Activated CD4-positive, alpha-beta memory T cell treated with anti-CD3 and anti-CD28 coated beads for 36 hours (primary cell): Measurements from ENCODE around the gene PPFIA3. TPM values are rescaled to one million over a fixed set of nuclear protein-coding genes. Genes with fewer than 3 reads are reported as not detected.
"Not testable (repeated sequence)": the region's sequence is repeated elsewhere in the genome, so short reads cannot be mapped to it uniquely, and the experiment has no call there.

ENCODE experiments used
- CTCF ChIA-PET: fragments of 350-600 bp; sonication (Branson Sonifier 250); formaldehyde crosslinking; loops from one replicate; lab custom pipeline; 2021; ENCODE audit warnings: antibody characterized with exemption, inconsistent platforms; lab: Charles Lee
- POLR2A ChIA-PET: fragments of 350-600 bp; sonication (Branson Sonifier 250); formaldehyde crosslinking; loops from one replicate; lab custom pipeline; 2021; ENCODE audit warnings: antibody characterized with exemption; lab: Charles Lee
- DNase-seq: peaks from one replicate; pipeline ENCODE4 v3.0.0-alpha.2; 2020
- H3K27ac Mint-ChIP-seq: one replicate; pipeline ENCODE4 v1.8.0; 2021; ENCODE audit warnings: mixed read lengths
- H3K27me3 Mint-ChIP-seq: one replicate; pipeline ENCODE4 v1.8.0; 2021; ENCODE audit warnings: mixed read lengths
- H3K36me3 Mint-ChIP-seq: one replicate; pipeline ENCODE4 v1.8.0; 2021; ENCODE audit warnings: mixed read lengths
- H3K4me1 Mint-ChIP-seq: one replicate; pipeline ENCODE4 v1.8.0; 2021; ENCODE audit warnings: low read depth, mixed read lengths
- H3K4me3 Mint-ChIP-seq: one replicate; pipeline ENCODE4 v1.8.0; 2021; ENCODE audit warnings: mild to moderate bottlenecking, mixed read lengths
- H3K9me3 Mint-ChIP-seq: one replicate; pipeline ENCODE4 v1.8.0; 2021; ENCODE audit warnings: mixed read lengths
- intact Hi-C: fragments of 100-400 bp; cut with micrococcal nuclease; formaldehyde crosslinking; loops from one replicate; pipeline ENCODE4 v1.15.1; 2023
- total RNA-seq, 2 experiments: library from RNA; stranded (reverse); gene quantifications; one replicate each; pipeline ENCODE4 v1.2.3, GENCODE V29; 2021

The PPFIA3 gene
- total RNA-seq: 1 to 10 TPM; 3.5 to 5.0 TPM

DNA sequence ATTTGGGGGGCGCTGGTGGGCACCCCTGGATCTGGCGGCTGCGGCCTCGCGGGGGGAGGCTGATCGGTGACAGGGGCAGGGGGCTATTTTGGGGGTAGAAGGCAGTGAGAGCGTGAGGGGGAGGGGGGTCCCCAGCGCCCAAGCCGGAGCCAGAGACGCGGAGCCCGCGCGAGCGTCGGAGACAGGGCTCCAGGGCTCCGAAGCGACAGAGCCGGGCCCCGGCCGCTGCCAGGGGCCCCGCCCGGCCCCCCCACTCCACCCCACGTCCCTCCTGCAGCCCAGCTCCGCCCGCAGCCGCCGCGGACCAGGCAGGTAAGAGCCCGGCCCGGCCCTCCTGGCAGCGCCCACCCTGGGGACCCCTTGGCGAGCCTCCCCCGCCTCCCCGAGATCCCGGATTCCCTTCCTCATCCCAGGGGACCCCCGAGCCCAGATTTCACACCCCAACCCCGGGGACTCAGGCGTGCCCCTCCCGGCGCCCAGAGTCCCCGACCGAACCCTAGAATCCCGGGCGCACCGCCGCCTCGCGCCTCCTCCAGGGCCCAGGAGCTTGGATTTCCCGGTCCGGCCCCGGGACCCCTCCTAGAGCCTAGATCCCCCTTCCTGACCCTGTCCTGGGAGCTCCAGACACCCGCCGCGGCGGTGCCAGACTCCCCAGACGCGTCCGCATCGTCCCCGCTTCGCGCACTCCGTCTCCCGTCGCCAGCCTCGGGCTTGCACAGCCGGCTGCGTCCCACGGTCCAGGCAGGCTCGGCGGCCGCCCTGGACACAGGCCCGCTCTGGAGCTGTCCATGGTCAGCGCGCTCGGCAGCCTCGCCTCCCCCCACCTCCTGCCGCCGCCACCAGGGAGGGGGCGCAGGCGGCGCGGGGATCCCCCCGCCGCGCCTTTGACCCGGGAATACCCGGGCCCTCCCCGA, at the start of gene PPFIA3:
TSS of gene PPFIA3 (plus strand) at position 134 of the 914 bp plus-strand sequence. CDS start 8,330 bp downstream, outside the sequence.
- no peaks in the 10 kb centered on the region for H3K9me3 Mint-ChIP-seq

DNA sequence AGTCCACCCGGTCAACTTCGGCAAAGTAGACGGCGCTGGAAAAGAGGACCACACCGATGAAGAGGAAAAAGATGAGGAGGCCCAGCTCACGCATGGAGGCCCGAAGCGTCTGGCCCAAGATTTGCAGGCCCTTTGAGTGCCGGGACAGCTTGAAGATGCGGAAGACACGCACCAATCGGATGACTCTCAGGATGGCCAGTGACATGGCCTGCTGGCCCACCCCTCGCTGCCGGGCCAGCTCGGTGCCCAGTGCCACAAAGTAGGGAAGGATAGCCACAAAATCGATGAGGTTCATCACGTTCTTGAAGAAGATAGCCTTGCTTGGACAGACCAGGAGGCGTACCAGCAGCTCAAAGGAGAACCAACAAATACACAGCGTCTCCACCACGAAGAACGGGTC, 48.9 kb upstream of the PPFIA3 start:
- Mint-ChIP-seq H3K36me3 (no peaks in the 10 kb centered on the region), H3K27ac (no peak overlapping the region), H3K4me3 (no peak overlapping the region), H3K9me3 (no peaks in the 10 kb centered on the region), H3K27me3 (peaks cover 61% of the 10 kb centered on the region), H3K4me1 (peaks cover 11% of the 10 kb centered on the region)
- DNase-seq: no peak
- ChIA-PET POLR2A (no interaction called here), CTCF (interaction anchor here (1.7 kb wide), 1 partner anchor 28 kb away, joined by 7 read pairs; no protein-coding TSS in a partner anchor)
- intact Hi-C loops: no loop called here

More for the DNA sequence above, at the start of gene PPFIA3:
- CTCF ChIA-PET: interaction anchor here (0.6 to 1.8 kb wide), 4 partner anchors 22 to 126 kb away, joined by 3 to 8 read pairs (median 4); partner anchors contain the start of genes GYS1 and RUVBL2
- no peaks in the 10 kb centered on the region for H3K36me3 Mint-ChIP-seq
- DNase-seq: peak; percentile 31
- H3K27ac Mint-ChIP-seq: peak within 1 kb of the TSS; percentile 84
- peaks cover 25% of the 10 kb centered on the region for H3K4me1 Mint-ChIP-seq
- intact Hi-C loops: loop anchor here (1.0 to 2.0 kb wide), 3 partner anchors 9 to 34 kb away; partner anchors contain the start of gene SNRNP70
- peaks cover 7% of the 10 kb centered on the region for H3K27me3 Mint-ChIP-seq
- peak within 1 kb of the TSS; percentile 81 for H3K4me3 Mint-ChIP-seq
- POLR2A ChIA-PET: no interaction called here

DNA sequence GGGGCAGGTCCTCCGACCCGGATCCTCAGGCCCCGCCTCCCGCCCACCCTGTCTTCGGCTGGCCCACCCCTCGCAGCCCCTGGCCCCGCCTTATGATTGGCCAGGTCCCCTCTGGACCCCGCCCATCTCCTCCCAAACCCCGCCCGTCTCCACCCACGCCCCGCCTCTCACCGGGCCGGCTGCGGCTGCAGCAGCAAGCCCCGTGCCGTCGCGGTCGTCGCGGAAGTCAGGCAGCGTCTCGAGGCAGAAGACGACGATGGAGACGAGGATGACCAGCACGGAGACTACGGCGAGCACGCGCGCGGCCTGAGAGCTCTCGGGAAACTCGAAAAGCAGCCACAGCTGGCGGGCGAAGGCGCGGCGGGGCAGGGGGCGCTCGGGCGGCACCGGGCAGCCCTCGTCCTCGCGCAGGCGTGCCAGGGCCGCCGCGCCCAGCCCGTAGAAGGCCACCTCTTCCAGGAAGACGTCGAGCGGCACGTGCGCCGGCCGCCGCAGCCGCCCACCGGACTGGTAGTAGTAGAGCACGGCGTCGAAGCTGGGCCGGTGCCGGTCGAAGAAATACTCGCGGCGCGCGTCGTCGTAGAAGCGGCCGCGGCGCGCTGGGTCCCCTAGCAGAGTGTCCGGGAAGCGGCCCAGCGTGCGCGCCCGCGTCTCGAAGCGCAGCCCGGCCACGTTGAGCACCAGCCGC, 47.3 kb upstream of the PPFIA3 start:
- Mint-ChIP-seq H3K36me3 (no peaks in the 10 kb centered on the region), H3K27ac (no peak overlapping the region), H3K27me3 (peaks cover 54% of the 10 kb centered on the region), H3K4me1 (peaks cover 11% of the 10 kb centered on the region), H3K9me3 (no peaks in the 10 kb centered on the region), H3K4me3 (no peak overlapping the region)
- CTCF ChIA-PET: interaction anchor here (0.7 to 1.6 kb wide), 2 partner anchors 63 to 74 kb away, joined by 3 to 4 read pairs; no protein-coding TSS in a partner anchor
- POLR2A ChIA-PET: no interaction called here
- intact Hi-C loops: no loop called here
- DNase-seq: peak; percentile 34

DNA sequence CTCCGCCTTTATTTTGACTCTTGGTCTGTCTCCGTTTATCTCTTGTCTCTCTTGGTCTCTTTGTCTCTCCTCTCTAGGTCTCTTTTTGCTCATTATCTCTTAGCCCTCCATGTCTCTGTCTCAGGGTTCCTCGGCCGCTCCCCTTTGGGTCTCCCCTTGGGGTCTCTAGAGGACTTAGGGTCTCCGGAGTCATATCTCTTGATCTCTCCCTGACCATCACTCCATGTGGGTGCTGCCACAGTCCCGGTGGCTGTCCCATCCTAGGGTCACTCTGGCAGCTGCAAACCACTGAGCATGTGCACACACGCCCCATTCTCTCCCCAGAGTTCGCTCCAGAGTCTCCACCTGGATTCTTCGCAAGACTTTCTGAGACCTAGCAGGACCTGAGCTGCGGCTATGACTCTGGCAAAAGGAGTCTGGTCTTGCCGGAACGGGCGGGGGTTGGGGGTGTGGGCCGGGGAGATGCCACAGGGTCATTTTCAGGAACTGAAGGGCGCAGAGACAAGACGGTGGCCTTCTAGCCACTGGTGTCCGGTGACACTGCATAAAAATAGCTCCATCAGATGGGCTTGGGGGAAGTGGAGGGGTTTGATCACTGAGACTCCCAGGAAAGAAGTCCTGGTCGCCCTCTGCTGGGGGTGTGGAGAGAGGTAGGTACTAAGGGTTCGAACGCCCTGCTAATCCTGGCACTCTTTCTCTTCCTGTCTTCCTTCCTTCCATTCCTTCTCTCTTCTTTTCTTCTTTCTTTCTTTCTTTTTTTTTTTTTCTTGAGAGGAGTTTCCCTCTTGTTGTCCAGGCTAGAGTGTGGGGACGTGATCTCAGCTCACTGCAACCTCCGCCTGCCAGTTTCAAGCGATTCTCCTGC, 45.6 kb upstream of the PPFIA3 start:
- no peak overlapping the region for H3K27ac Mint-ChIP-seq
- peaks cover 11% of the 10 kb centered on the region for H3K4me1 Mint-ChIP-seq
- no peaks in the 10 kb centered on the region for H3K9me3 Mint-ChIP-seq
- peaks cover 45% of the 10 kb centered on the region for H3K27me3 Mint-ChIP-seq
- POLR2A ChIA-PET: no interaction called here
- no peak overlapping the region for H3K4me3 Mint-ChIP-seq
- intact Hi-C loops: loop anchor here (2.0 kb wide), 1 partner anchor 73 kb away; no protein-coding TSS in a partner anchor
- CTCF ChIA-PET: interaction anchor here (0.7 to 2.6 kb wide), 8 partner anchors 8 to 125 kb away, joined by 3 to 8 read pairs (median 4); partner anchors contain the start of genes GYS1 and RUVBL2
- no peak for DNase-seq
- H3K36me3 Mint-ChIP-seq: no peaks in the 10 kb centered on the region

DNA sequence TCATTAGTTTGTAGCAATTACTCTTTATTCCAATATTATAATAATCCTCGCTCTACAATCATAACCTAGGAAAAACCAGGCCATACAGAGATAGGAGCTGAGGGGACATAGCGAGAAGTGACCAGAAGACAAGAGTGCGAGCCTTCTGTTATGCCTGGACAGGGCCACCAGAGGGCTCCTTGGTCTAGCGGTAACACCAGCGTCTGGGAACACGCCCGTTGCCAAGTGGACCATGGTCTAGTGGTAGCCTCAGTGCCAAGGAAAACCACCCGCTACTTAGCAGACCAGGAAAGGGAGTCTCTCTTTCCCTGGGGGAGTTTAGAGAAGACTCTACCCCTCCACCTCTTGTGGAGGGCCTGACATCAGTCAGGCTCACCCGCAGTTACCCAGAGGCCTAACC, 44.5 kb upstream of the PPFIA3 start:
- H3K27ac Mint-ChIP-seq, H3K9me3 Mint-ChIP-seq, H3K4me3 Mint-ChIP-seq, H3K36me3 Mint-ChIP-seq, POLR2A ChIA-PET: not testable (repeated sequence)
- H3K27me3 Mint-ChIP-seq: peaks cover 36% of the 10 kb centered on the region
- DNase-seq: peak; percentile 45
- H3K4me1 Mint-ChIP-seq: peaks cover 11% of the 10 kb centered on the region
- CTCF ChIA-PET: interaction anchor here (0.6 to 2.6 kb wide), 6 partner anchors 15 to 124 kb away, joined by 3 to 8 read pairs (median 4); no protein-coding TSS in a partner anchor
- intact Hi-C loops: loop anchor here (2.0 kb wide), 1 partner anchor 72 kb away; no protein-coding TSS in a partner anchor

DNA sequence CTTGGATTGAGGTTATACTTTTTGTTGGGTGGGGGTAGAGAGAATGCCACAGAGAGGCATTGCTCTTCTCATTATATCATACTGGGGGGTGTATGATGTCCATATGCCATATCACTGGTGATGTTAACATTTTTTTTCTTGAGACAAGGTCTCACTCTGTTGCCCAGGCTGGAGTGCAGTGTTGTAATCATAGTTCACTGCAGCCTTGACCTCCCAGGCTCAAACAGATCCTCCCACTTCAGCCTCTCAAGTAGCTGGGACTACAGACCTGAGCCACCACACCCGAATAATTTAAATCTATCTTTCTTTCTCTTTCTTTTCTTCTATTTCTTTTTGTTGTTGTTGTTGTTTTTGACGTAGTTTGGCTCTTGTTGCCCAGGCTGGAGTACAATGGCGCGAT, 39.0 kb upstream of the PPFIA3 start:
- CTCF ChIA-PET: interaction anchor here (0.6 kb wide), 1 partner anchor 87 kb away, joined by 3 read pairs; the partner anchor contains the start of genes GYS1 and RUVBL2
- H3K9me3 Mint-ChIP-seq: no peaks in the 10 kb centered on the region
- H3K4me3 Mint-ChIP-seq: no peak overlapping the region
- no peak overlapping the region for H3K27ac Mint-ChIP-seq
- intact Hi-C loops: loop anchor here (10.0 kb wide), 1 partner anchor 86 kb away; the partner anchor contains the start of genes GYS1 and RUVBL2
- no peak for DNase-seq
- peaks cover 3% of the 10 kb centered on the region for H3K36me3 Mint-ChIP-seq
- POLR2A ChIA-PET: no interaction called here
- H3K4me1 Mint-ChIP-seq: peaks cover 7% of the 10 kb centered on the region
- H3K27me3 Mint-ChIP-seq: peaks cover 6% of the 10 kb centered on the region

DNA sequence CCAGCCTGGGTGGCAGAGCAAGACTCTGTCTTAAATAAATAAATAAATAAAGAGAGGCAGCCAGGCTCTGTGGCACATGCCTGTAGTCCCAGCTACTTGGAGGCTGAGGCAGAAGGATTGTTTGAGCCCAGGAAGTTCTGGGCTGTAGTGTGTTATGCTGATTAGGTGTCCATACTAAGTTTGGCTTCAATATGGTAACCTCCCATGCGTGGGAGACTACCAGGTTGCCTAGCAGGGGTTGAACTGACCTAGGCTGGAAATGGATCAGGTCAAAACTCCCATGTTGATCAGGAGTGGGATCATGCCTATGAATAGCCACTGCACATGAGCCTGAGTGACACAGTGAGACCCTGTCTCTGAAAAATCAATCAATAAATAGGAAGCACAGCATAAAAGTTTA, 38.1 kb upstream of the PPFIA3 start:
- ChIA-PET POLR2A (no interaction called here), CTCF (interaction anchor here (2.3 kb wide), 1 partner anchor 17 kb away, joined by 13 read pairs; no protein-coding TSS in a partner anchor)
- Mint-ChIP-seq H3K4me1 (peaks cover 12% of the 10 kb centered on the region), H3K4me3 (no peak overlapping the region), H3K27me3 (peaks cover 2% of the 10 kb centered on the region), H3K9me3 (no peaks in the 10 kb centered on the region), H3K36me3 (peaks cover 8% of the 10 kb centered on the region), H3K27ac (no peak overlapping the region)
- intact Hi-C loops: loop anchor here (10.0 kb wide), 1 partner anchor 86 kb away; the partner anchor contains the start of genes GYS1 and RUVBL2
- DNase-seq: no peak

DNA sequence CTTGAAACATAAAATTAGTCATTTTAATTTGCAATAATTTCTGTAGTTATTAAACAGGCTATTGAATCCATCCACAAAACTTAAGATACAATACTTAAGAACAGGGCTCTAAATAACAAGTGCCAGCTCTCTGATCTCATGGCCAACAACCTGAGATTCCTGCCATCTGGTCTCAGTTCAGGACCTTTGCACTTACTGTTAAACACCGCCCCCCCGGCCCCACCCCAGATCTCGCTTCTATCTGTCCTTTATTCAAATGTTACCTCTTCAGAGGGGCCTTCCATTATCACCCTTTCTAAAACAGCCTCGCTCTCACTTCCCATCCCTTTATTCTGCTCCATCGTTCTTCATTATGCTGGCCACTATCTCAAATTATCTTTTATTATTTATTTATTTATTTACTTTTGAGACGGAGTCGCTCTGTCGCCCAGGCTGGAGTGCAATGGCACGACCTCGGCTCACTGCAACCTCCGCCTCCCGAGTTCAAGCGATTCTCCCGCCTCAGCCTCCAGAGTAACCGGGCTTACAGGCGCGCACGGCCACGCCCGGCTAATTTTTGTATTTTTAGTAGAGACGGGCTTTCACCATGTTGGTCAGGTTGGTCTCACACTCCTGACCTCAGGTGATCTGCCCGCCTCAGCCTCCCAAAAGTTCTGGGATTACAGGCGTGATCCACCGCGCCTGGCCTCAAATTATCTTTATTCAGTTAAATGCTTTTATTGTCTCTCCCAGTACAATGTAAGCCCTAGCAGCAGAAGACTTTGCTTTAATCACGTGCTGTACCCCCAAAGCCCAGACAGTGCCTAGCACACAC, 34.9 kb upstream of the PPFIA3 start:
- CTCF ChIA-PET: no interaction called here
- Mint-ChIP-seq H3K27me3 (no peaks in the 10 kb centered on the region), H3K27ac (peak overlapping the region; percentile 82), H3K4me3 (peak overlapping the region; percentile 96), H3K36me3 (peaks cover 27% of the 10 kb centered on the region), H3K9me3 (no peaks in the 10 kb centered on the region), H3K4me1 (peaks cover 29% of the 10 kb centered on the region)
- DNase-seq: no peak
- intact Hi-C loops: loop anchor here (1.0 to 10.0 kb wide), 3 partner anchors 35 to 438 kb away; partner anchors contain the start of genes C19orf73, CA11, GYS1 and PPFIA3
- POLR2A ChIA-PET: no interaction called here

DNA sequence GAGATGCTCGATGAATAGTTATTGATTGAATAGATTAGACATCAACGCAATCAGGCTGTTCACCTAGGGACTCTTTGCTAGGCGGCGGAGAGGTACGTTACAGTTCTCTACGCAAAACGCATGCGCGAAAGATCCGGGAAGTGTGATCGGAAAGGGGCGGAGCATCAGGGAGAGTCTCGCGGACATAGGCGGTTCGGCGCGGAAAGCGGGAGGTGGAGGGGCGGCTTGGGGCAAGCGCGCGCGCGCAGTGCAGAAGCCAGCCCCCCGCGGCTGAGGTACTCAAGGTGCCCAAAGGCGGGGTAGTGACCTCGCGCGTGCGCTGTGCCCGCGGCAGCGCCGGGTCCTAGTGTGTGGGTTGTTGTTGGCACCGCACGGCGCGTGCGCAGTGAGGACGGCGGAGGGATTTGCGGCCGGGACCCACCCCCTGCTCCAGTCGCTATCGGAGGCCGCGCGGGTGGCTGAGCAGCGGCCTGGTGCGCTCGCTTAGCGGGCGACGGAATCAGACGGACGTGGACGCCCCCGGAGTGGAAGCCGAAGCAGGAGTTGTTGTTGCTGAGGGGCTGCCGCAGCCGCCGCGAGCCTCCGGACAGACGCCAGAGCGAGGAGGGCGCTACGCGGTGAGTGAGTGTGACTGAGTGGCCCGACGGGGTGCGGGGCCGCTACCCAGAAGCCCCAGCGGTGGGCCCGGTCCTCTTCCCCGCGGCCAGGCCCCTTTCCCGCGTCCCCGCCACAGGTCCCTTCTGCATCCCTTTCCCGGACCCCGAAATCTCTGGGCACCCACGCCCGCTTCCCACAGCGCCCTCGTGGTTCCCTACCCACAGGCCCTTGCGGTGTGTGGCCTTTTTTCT, 34.1 kb upstream of the PPFIA3 start, which contains the start of gene SNRNP70:
TSS of gene SNRNP70 (plus strand) at position 432 of the 848 bp plus-strand sequence. CDS start 964 bp downstream, outside the sequence.
- Mint-ChIP-seq H3K4me3 (peak within 1 kb of the TSS; percentile 96), H3K4me1 (peaks cover 31% of the 10 kb centered on the region), H3K9me3 (no peaks in the 10 kb centered on the region), H3K36me3 (peaks cover 29% of the 10 kb centered on the region), H3K27me3 (no peaks in the 10 kb centered on the region), H3K27ac (peak within 1 kb of the TSS; percentile 82)
- DNase-seq: peak; percentile 99
- ChIA-PET POLR2A (no interaction called here), CTCF (interaction anchor here (2.5 to 4.0 kb wide), 2 partner anchors 13 to 21 kb away, joined by 8 to 42 read pairs; no protein-coding TSS in a partner anchor)
- intact Hi-C loops: loop anchor here (1.0 to 10.0 kb wide), 3 partner anchors 34 to 439 kb away; partner anchors contain the start of genes C19orf73, CA11, GYS1 and PPFIA3
